Measurements from ENCODE around the gene CCDC177.

Gene CCDC177

DNA sequence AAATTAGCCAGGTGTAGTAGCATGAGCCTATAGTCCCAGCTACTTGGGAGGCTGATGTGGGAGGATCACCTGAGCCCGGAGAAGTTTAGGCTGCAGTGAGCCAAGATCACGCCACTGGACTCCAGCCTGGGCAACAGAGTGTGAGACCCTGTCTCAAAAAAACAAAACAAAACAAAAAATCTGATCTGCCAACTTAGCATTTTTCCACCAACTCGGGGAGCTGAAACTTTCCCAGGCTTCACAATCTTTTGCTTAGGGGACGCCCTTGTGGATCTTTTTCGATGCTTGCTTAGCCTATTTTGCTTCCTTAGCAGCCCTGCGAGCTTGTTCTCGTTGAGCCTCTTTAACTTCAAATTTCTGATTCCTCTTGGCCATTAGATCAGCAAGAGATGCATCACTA lies 13.8 kb downstream of the CCDC177 start:
- FAIRE-seq = no peak

GRCh38 chr14:69559581-69560011 lies 15.1 kb downstream of the CCDC177 start:
- FAIRE-seq = no peak

- FAIRE-seq = no peak
These were observed 15.9 kb downstream of the CCDC177 start for GRCh38 chr14:69558774-69559173.

- no peak for FAIRE-seq
These were observed 20.2 kb downstream of the CCDC177 start for GRCh38 chr14:69554500-69554899.

DNA sequence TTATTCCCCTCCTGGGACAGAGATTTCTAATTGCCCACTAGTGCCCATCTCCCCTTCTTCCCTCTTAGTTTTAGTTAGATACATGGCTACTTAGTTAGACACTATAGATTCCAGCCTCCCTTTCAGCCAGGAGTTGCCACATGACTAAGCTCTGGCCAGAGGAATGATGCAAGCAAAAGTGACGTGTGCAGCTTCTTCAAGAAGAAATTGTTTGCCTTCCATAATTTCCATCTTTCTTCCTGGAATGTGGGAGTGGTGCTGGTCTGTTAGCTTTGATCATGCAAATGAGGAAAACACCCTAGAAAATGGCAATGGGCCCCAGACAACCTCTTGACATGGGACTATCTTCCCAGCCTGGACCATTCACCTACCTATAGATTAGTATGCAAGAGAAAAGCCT lies 21.4 kb downstream of the CCDC177 start:
- no peak for FAIRE-seq

- no peak for FAIRE-seq
These were observed 23.2 kb downstream of the CCDC177 start for GRCh38 chr14:69551511-69551910.

DNA sequence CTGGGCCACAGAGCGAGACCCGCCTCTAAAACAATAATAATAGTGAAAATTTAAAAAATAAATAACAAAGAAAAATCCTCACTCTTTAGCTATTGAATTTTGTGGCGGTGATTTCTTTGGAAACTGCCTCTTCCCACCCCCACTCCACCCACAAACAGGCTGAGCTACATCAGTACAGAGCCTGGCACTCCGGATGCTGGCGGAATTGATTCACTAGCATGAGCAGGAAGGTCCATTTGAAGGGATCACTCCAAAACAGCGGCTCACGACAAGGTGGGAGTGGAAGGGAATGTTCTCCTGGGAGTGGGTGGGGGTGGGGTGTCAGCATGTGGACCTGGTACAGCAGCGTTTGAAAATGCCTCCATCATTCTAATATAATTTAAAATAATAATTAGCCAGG lies 26.1 kb downstream of the CCDC177 start:
- no peak for FAIRE-seq

- no peak for FAIRE-seq
These were observed 26.8 kb downstream of the CCDC177 start for GRCh38 chr14:69547701-69548348.

GRCh38 chr14:69543341-69544115 lies 31.1 kb downstream of the CCDC177 start:
- no peak for FAIRE-seq

DNA sequence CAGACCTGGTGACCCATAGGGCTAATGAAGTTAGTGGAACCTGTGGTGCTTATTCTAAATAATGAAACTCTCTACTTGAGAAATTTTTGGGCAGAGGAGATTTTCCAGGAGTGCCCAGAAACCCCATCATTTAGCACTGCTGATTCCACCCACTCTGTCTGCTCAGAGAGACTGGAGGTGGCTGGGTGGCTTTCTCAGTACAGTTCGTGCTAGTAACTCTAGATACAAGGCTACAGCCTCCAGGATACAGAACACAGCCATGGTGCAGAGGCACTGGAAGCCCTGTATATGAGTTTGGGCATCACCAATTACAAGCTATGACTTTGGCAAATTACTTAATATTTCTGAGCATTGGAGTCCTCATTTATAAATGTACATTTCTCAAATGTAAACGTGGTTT lies 32.4 kb downstream of the CCDC177 start:
- FAIRE-seq = no peak

DNA sequence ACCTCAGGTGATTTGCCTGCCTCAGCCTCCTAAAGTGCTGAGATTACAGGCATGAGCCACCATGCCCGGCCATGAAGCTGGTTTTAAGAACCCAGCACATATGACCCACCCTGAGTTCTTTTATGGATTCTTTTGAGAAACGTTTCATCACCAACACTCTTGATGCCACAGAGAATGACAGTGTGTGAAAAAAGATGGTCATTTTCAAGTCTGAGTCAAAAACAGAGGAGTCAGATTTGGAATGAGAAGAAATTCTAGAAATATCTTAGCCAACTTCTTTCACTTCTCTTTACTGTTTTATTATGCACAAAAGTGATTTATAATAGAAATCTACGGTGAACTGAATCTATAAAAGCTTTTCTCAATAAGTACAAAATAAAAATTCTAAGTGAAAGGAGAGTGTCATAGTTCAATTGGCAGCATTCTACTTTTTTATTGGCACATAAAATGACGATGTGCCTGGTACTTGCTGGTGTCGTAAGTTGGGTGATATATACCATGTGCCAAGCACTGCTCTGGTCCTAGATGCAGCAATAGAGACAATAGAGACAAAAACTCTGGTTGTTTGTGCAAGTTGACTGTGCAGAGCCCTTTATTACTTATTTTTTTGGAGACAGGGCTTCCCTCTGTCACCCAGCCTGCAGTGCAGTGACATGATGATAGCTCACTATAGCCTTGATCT lies 33.9 kb downstream of the CCDC177 start:
- no peak for FAIRE-seq

- FAIRE-seq = no peak
These were observed 34.9 kb downstream of the CCDC177 start for GRCh38 chr14:69539631-69540410.

DNA sequence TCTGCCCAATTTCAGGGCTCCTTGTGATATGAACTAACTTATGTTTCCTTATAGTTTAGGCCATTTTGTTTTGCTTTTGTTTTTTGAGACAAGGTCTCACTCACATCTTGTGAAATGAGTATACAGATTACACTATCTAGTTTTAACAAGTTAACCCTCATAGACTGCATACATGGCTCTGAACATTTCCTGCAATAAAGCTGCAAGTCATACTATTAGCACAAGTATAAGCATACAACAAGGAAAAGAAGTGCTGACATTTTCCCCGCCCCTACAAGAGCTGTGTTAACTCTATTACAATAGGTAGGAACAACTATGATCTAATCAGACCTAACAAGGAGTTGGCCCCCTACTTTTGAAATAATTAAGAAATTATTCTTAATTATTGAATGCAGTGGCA lies 35.9 kb downstream of the CCDC177 start:
- no peak for FAIRE-seq

- FAIRE-seq = no peak
These were observed 36.8 kb downstream of the CCDC177 start for GRCh38 chr14:69537900-69538299.

- FAIRE-seq = no peak
These were observed 37.7 kb downstream of the CCDC177 start for GRCh38 chr14:69536971-69537370.

GRCh38 chr14:69535230-69535848 lies 39.3 kb downstream of the CCDC177 start:
- FAIRE-seq = no peak

GRCh38 chr14:69532561-69533340 lies 41.9 kb downstream of the CCDC177 start:
- FAIRE-seq = no peak

GRCh38 chr14:69531135-69531534 lies 43.5 kb downstream of the CCDC177 start:
- no peak for FAIRE-seq

DNA sequence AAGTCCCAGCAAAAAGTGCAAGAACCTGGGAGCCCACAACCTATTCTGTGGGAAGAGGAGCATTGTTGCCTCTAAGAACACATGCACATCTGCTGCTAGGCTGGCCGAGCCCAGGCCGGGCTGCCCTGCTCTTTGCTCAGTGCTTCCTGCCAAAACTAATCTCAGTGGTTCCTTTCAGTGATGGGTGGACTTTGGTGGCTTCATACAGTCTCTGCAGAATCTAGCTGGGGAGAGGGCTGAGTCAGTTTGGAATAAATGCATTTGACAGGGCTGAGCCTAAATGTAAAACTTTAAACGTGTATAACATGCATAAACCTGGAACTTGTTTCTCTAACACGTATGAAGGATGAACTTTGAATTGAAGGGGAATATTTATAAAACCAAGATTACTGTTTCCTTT lies 44.6 kb downstream of the CCDC177 start:
- no peak for FAIRE-seq

DNA sequence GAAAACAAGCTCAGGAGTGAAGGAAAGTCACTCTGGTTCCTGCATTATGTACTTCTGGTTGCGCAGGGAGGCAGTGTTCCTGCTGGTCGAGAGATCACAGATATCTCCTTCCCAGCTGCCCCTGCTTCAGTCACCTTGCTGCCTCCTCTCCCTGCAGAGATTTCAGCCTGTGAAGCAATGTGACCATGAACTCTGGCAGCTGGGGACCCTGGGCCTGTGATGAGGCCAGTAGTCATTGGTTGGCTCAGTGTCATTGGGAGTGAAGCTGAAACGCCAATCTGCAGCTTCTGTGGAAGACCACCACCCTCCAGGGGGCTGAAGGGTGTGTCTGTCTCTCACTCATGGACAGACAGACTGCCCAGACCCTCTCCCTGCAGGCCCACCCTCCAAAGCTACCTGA lies 45.1 kb downstream of the CCDC177 start:
- no peak for FAIRE-seq

- FAIRE-seq = no peak
These were observed 45.7 kb downstream of the CCDC177 start for GRCh38 chr14:69528930-69529329.

DNA sequence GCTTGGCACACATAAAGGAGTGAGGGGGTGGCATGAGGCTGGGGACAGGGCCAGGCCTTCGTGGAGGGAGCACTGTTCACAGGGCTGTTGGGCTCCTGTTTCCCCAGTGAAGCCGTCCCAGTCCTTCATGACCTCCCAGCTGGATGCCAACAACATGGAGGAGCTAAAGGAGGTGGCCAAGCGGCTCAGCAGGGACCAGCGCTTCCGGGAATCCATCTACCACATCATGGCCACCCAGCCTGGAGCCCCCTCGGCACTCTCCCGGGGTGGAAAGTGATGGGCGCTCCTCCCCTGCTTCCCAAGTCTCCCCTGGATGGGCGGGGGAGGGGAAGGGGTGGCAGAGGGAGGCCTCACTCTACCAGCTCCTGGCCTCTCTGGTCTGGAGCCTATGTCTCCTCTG lies 46.5 kb downstream of the CCDC177 start:
- FAIRE-seq = no peak

Data from A204.1 (cell line).